ENCODE measurements around the gene PSMF1. TPM values are rescaled to one million over a fixed set of nuclear protein-coding genes. Genes with fewer than 3 reads are reported as not detected.

Gene PSMF1
- total RNA-seq, 1 donor from 2014 or later, result 110 TPM

DNA sequence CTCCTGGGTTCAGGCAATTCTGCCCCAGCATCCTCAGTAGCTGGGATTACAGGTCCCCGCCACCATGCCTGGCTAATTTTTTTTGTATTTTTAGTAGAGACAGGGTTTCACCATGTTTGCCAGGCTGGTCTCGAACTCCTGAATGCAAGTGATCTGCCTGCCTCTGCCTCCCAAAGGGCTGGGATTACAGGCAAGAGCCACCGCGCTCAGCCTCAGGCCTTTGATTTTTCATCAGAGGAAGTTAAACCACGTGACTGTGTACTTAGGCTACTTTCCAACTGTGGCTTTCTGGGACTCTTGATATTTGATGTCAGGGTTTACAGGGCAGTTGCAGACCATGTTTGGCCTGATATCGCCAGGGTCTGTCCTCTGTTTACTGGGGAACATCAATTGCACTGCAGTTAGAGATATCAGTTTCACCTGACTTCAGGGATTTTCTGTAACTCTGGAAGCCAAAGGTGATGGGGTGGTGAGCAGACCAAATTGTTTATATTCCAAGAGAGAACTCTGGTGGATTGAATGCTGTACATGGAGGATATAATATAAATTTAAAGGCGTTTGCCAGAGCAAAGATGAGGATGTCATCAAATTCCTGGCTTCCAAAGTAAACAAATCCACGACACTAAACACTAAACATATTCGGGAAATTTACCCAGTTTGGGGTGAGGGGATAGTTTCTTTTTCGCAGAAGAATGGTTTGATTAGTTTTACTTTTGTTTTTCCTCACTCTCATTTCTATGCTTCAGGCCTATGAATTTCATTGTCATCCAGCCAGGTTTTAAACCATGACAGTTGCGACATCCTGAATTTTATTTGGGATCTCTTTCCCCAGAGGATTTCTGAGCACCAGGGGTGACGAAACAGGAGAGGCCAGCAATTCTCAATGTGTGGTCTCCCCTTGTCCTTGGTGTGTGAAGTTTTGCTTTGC lies 4.2 kb downstream of the PSMF1 start:
- Mint-ChIP-seq H3K36me3 (ENCODE audit: low read depth) (peaks cover 23% of the 10 kb centered on the region), H3K9me3 (ENCODE audit: low read depth) (no peaks in the 10 kb centered on the region), H3K4me3 (ENCODE audit: unreplicated experiment) (no peak overlapping the region), H3K27ac (ENCODE audit: unreplicated experiment) (peak overlapping the region; percentile 61), H3K4me1 (ENCODE audit: low read depth) (peaks cover 48% of the 10 kb centered on the region), H3K27me3 (ENCODE audit: low read depth) (no peaks in the 10 kb centered on the region)
- TF ChIP-seq, protein P1, sequence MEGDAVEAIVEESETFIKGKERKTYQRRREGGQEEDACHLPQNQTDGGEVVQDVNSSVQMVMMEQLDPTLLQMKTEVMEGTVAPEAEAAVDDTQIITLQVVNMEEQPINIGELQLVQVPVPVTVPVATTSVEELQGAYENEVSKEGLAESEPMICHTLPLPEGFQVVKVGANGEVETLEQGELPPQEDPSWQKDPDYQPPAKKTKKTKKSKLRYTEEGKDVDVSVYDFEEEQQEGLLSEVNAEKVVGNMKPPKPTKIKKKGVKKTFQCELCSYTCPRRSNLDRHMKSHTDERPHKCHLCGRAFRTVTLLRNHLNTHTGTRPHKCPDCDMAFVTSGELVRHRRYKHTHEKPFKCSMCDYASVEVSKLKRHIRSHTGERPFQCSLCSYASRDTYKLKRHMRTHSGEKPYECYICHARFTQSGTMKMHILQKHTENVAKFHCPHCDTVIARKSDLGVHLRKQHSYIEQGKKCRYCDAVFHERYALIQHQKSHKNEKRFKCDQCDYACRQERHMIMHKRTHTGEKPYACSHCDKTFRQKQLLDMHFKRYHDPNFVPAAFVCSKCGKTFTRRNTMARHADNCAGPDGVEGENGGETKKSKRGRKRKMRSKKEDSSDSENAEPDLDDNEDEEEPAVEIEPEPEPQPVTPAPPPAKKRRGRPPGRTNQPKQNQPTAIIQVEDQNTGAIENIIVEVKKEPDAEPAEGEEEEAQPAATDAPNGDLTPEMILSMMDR (IDR thresholded peaks at IDR 0.05), result no peak
- DNase-seq (ENCODE audit: low spot score), result no peak

DNA sequence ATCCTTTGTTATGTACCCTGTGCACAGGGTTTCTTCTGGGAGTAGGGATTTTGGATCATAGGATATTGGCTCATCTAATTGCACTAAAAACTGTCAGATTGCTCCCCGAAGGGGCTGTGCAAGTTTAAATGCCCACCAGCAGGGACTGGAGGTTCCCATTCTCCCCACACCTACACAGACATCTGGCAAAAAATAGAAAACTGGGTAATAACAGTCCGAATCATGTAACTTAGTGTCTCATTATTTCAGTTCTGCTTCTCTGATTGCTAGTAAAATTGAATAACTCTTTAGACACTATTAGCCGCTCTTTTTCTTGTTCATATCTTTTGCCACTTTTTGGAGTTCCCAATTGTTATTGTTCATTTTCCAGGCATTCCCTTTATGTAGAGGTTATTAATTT lies 5.3 kb downstream of the PSMF1 start:
- TF ChIP-seq, protein P1 (IDR thresholded peaks at IDR 0.05), result no peak
- Mint-ChIP-seq H3K27me3 (ENCODE audit: low read depth) (no peaks in the 10 kb centered on the region), H3K9me3 (ENCODE audit: low read depth) (no peaks in the 10 kb centered on the region), H3K27ac (ENCODE audit: unreplicated experiment) (no peak overlapping the region), H3K4me1 (ENCODE audit: low read depth) (peaks cover 41% of the 10 kb centered on the region), H3K4me3 (ENCODE audit: unreplicated experiment) (no peak overlapping the region), H3K36me3 (ENCODE audit: low read depth) (peaks cover 28% of the 10 kb centered on the region)
- no peak for DNase-seq (ENCODE audit: low spot score)

DNA sequence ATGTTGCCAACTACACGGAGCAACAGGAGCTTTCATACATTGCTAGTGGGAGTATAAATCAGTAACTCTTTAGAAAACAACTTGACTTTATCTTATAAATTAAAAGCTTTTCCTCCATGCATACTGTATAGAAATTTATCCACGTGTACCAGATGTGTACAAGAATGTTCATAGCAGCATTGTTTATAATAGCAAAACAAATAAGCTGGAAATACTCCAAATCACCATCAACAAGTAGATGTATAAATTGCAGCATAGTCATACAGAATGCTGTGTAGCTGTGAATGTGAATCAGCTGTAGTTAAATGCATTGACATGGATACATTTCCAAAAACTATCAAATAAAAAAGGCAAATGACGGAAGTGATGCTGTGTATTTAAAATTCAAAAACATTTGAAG lies 6.0 kb downstream of the PSMF1 start:
- Mint-ChIP-seq H3K36me3 (ENCODE audit: low read depth) (peaks cover 30% of the 10 kb centered on the region), H3K27me3 (ENCODE audit: low read depth) (no peaks in the 10 kb centered on the region), H3K27ac (ENCODE audit: unreplicated experiment) (no peak overlapping the region), H3K4me1 (ENCODE audit: low read depth) (peaks cover 36% of the 10 kb centered on the region), H3K4me3 (ENCODE audit: unreplicated experiment) (no peak overlapping the region), H3K9me3 (ENCODE audit: low read depth) (no peaks in the 10 kb centered on the region)
- TF ChIP-seq, protein P1 (IDR thresholded peaks at IDR 0.05), result no peak
- DNase-seq (ENCODE audit: low spot score), result no peak

DNA sequence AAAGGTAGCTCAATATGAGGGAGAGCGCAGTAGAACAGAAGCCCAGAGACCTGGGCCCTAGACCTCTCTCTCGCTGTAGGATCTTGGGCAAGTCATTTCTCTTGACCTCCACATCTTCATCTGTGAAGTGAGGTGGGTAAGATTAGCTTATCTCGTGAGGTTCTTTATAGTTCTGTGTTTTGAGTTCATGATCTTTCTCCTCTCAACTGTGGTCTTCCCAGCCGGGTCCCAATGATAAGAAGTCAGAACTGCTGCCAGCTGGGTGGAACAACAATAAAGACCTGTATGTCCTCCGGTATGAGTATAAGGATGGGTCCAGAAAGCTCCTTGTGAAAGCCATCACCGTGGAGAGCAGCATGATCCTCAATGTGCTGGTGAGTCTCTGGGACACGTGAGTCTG lies 6.9 kb downstream of the PSMF1 start:
- no peaks in the 10 kb centered on the region for H3K9me3 Mint-ChIP-seq (ENCODE audit: low read depth)
- DNase-seq (ENCODE audit: low spot score), result no peak
- H3K27ac Mint-ChIP-seq (ENCODE audit: unreplicated experiment), result no peak overlapping the region
- peaks cover 28% of the 10 kb centered on the region for H3K4me1 Mint-ChIP-seq (ENCODE audit: low read depth)
- no peaks in the 10 kb centered on the region for H3K27me3 Mint-ChIP-seq (ENCODE audit: low read depth)
- TF ChIP-seq, protein P1 (IDR thresholded peaks at IDR 0.05), result no peak
- peaks cover 32% of the 10 kb centered on the region for H3K36me3 Mint-ChIP-seq (ENCODE audit: low read depth)
- no peak overlapping the region for H3K4me3 Mint-ChIP-seq (ENCODE audit: unreplicated experiment)

DNA sequence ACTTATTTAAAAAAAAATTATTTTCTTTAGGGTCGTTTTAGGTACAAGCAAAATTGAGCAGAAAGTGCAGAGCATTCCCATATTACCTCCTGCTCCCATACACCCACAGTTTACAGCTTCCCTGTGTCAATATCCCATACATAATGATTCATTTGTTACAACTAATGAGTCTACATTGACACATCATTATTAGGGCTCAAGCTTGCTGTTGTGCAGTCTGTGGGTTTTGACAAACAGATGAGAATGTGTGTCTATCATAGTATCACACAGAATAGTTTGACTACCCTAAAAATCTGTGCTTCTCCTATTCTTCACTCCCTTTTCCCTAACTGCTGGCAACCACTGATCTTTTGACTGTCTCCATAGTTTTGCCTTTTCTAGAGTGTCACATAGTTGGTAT lies 9.4 kb downstream of the PSMF1 start:
- no peak overlapping the region for H3K27ac Mint-ChIP-seq (ENCODE audit: unreplicated experiment)
- H3K4me1 Mint-ChIP-seq (ENCODE audit: low read depth), result peaks cover 7% of the 10 kb centered on the region
- H3K4me3 Mint-ChIP-seq (ENCODE audit: unreplicated experiment), result no peak overlapping the region
- no peak for DNase-seq (ENCODE audit: low spot score)
- peaks cover 5% of the 10 kb centered on the region for H3K9me3 Mint-ChIP-seq (ENCODE audit: low read depth)
- H3K36me3 Mint-ChIP-seq (ENCODE audit: low read depth), result peaks cover 53% of the 10 kb centered on the region
- TF ChIP-seq, protein P1 (IDR thresholded peaks at IDR 0.05), result no peak
- H3K27me3 Mint-ChIP-seq (ENCODE audit: low read depth), result no peaks in the 10 kb centered on the region
